Neural progenitor cell (in vitro differentiated cells): ENCODE measurements around the gene KIF25.

Experiments used
- EZH2 ChIP-seq: fragments of 200-600 bp; sonication (generic); IDR thresholded peaks from 2 replicates; pipeline ENCODE4 v1.6.1; 2017; ENCODE audit warnings: antibody characterized with exemption, mild to moderate bottlenecking, moderate library complexity
- EZH2phosphoT487 ChIP-seq: fragments of 200-600 bp; sonication (generic); IDR thresholded peaks from 2 replicates; pipeline ENCODE4 v1.6.1; 2017; ENCODE audit warnings: antibody characterized with exemption
- TF ChIP-seq, protein P1 (sequence below): fragments of 200-600 bp; sonication (generic); IDR thresholded peaks from 2 replicates; pipeline ENCODE4 v1.5.1; 2017; ENCODE audit warnings: antibody characterized with exemption, mild to moderate bottlenecking

DNA sequence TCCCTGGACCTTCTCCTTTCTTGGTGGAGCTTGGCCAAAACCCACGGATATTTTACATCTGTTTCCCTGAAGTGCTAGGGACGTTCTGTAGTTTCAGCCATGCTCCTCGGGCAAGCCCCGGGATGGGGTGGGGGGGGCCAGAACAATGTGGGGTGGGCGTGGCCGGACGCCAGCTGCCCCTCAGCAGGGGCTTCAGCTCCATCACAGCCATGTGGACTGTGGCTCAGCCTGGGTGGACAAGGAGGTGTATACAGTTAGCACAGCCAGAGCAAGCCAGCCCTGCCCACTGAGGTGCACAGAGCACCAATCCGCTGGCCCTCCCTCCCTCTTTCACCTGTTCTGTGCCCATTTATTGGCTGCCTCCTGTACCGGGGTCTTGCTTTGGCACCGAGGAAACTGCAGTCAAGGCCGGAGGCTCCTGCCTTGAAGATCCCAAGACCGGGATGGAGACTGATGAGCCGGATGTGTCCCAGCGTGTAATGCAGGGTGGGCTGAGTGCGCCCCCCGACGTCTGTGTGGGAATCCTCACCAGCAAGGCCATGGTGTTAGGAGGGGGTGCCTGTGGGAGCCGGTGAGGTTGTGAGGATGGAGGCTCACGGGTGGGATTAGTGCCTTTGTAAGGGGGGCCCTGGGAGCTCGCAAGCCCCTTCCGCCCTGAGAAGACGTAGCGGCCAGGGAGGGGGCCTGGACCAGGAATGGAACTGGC, 53.6 kb downstream of the KIF25 start:
- TF ChIP-seq, protein P1, sequence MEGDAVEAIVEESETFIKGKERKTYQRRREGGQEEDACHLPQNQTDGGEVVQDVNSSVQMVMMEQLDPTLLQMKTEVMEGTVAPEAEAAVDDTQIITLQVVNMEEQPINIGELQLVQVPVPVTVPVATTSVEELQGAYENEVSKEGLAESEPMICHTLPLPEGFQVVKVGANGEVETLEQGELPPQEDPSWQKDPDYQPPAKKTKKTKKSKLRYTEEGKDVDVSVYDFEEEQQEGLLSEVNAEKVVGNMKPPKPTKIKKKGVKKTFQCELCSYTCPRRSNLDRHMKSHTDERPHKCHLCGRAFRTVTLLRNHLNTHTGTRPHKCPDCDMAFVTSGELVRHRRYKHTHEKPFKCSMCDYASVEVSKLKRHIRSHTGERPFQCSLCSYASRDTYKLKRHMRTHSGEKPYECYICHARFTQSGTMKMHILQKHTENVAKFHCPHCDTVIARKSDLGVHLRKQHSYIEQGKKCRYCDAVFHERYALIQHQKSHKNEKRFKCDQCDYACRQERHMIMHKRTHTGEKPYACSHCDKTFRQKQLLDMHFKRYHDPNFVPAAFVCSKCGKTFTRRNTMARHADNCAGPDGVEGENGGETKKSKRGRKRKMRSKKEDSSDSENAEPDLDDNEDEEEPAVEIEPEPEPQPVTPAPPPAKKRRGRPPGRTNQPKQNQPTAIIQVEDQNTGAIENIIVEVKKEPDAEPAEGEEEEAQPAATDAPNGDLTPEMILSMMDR: peak; percentile 52
- TF ChIP-seq EZH2phosphoT487 (no peak), EZH2 (no peak)
